Loucy (cell line): ENCODE data around the gene GID8.

ENCODE experiments used
- H2AFZ ChIP-seq: fragments of 200-600 bp; sonication (generic); 2 replicates; pipeline ENCODE4 v1.6.0; 2016; ENCODE audit warnings: antibody characterized with exemption, mild to moderate bottlenecking, low read length, moderate library complexity
- H3F3A ChIP-seq: fragments of 200-600 bp; 2 replicates; pipeline ENCODE4 v1.6.0; 2016; ENCODE audit warnings: antibody characterized with exemption, low read depth, mild to moderate bottlenecking
- H3K27me3 ChIP-seq: fragments of 200-600 bp; sonication (generic); 2 replicates; pipeline ENCODE4 v1.6.1; 2014; ENCODE audit warnings: low read length, mild to moderate bottlenecking; ENCODE audit not compliant: insufficient read depth, poor library complexity, severe bottlenecking
- H3K36me3 ChIP-seq: fragments of 200-600 bp; sonication (generic); 2 replicates; pipeline ENCODE4 v1.6.1; 2016; ENCODE audit warnings: low read length; ENCODE audit not compliant: insufficient read depth
- H3K4me1 ChIP-seq: fragments of 200-600 bp; sonication (generic); 2 replicates; pipeline ENCODE4 v1.5.1; 2014; ENCODE audit warnings: low read length, mild to moderate bottlenecking; ENCODE audit not compliant: insufficient read depth, poor library complexity, severe bottlenecking
- H3K4me2 ChIP-seq: fragments of 200-600 bp; sonication (generic); 2 replicates; pipeline ENCODE4 v1.6.0; 2014; ENCODE audit warnings: antibody characterized with exemption, low read length, low read depth, mild to moderate bottlenecking; ENCODE audit not compliant: poor library complexity, severe bottlenecking
- H3K4me3 ChIP-seq: fragments of 200-600 bp; sonication (generic); 2 replicates; pipeline ENCODE4 v1.5.1; 2014; ENCODE audit warnings: low read length, mild to moderate bottlenecking, mixed read lengths; ENCODE audit not compliant: poor library complexity, severe bottlenecking
- H3K79me2 ChIP-seq: fragments of 200-600 bp; sonication (generic); 2 replicates; pipeline ENCODE4 v1.6.1; 2014; ENCODE audit warnings: low read length; ENCODE audit not compliant: insufficient read depth
- H3K9ac ChIP-seq: fragments of 200-600 bp; sonication (generic); 2 replicates; pipeline ENCODE4 v1.6.0; 2014; ENCODE audit warnings: mild to moderate bottlenecking, low read depth, low read length, moderate library complexity; ENCODE audit not compliant: poor library complexity, severe bottlenecking
- H3K9me2 ChIP-seq: fragments of 200-600 bp; sonication (generic); replicated peaks from 2 replicates; pipeline ENCODE4 v1.6.1; 2016; ENCODE audit warnings: low read depth, low read length, mixed read lengths
- H3K9me3 ChIP-seq: fragments of 200-600 bp; sonication (generic); 2 replicates; pipeline ENCODE4 v1.6.1; 2014; ENCODE audit warnings: mild to moderate bottlenecking, antibody characterized with exemption, low read length, low read depth; ENCODE audit not compliant: insufficient read depth
- H4K20me1 ChIP-seq: fragments of 200-600 bp; sonication (generic); 2 replicates; pipeline ENCODE4 v1.6.0; 2014; ENCODE audit warnings: antibody characterized with exemption, low read length, mild to moderate bottlenecking; ENCODE audit not compliant: insufficient read depth, poor library complexity, severe bottlenecking
- EZH2phosphoT487 ChIP-seq: fragments of 200-600 bp; IDR thresholded peaks from 2 replicates; pipeline ENCODE4 v1.6.1; 2018; ENCODE audit warnings: antibody characterized with exemption, mild to moderate bottlenecking, moderate library complexity, borderline replicate concordance
- TF ChIP-seq, protein P1 (sequence below): fragments of 200-600 bp; sonication (generic); conservative IDR thresholded peaks from 2 replicates; pipeline ENCODE4 v1.5.1; 2014; ENCODE audit warnings: mild to moderate bottlenecking, antibody characterized with exemption, low read length

GID8 gene

DNA sequence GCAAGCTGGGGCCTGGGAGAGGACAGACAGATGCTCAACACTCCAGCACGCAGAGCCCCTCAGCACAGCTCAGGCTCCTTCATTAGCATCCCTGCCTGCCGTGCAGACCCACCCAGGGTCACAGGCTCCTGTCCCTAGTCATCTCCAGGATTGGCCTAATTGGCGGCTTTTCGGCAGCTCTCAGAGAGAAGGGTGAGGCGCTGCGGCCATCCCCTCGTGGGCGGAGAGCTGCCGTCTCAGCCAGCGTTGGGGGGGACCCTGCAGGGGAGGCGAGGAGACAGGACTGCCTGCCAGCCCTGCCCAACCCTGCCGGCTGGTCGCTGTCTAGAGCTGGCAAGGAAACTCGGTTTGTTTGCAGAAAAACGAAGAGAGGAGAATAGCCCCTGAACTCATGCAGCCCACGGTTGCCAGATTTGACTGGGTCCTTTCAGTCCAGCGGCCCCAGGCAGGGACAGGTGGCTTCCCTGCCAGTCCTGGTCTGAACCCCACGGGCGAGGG is 42.0 kb downstream of the GID8 start:
- Histone ChIP-seq H3K4me3 (peak overlapping the region; percentile 70), H3K79me2 (no peaks in the 10 kb centered on the region), H3K9me3 (no peaks in the 10 kb centered on the region), H3F3A (no peaks in the 10 kb centered on the region), H3K4me2 (peak overlapping the region; percentile 89), H3K4me1 (peaks cover 56% of the 10 kb centered on the region), H3K9me2 (no peaks in the 10 kb centered on the region), H3K27me3 (no peaks in the 10 kb centered on the region), H4K20me1 (no peaks in the 10 kb centered on the region), H3K9ac (peak overlapping the region; percentile 72), H3K36me3 (no peaks in the 10 kb centered on the region), H2AFZ (no peak overlapping the region)
- no peak for TF ChIP-seq EZH2phosphoT487
- TF ChIP-seq, protein P1, sequence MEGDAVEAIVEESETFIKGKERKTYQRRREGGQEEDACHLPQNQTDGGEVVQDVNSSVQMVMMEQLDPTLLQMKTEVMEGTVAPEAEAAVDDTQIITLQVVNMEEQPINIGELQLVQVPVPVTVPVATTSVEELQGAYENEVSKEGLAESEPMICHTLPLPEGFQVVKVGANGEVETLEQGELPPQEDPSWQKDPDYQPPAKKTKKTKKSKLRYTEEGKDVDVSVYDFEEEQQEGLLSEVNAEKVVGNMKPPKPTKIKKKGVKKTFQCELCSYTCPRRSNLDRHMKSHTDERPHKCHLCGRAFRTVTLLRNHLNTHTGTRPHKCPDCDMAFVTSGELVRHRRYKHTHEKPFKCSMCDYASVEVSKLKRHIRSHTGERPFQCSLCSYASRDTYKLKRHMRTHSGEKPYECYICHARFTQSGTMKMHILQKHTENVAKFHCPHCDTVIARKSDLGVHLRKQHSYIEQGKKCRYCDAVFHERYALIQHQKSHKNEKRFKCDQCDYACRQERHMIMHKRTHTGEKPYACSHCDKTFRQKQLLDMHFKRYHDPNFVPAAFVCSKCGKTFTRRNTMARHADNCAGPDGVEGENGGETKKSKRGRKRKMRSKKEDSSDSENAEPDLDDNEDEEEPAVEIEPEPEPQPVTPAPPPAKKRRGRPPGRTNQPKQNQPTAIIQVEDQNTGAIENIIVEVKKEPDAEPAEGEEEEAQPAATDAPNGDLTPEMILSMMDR = no peak

DNA sequence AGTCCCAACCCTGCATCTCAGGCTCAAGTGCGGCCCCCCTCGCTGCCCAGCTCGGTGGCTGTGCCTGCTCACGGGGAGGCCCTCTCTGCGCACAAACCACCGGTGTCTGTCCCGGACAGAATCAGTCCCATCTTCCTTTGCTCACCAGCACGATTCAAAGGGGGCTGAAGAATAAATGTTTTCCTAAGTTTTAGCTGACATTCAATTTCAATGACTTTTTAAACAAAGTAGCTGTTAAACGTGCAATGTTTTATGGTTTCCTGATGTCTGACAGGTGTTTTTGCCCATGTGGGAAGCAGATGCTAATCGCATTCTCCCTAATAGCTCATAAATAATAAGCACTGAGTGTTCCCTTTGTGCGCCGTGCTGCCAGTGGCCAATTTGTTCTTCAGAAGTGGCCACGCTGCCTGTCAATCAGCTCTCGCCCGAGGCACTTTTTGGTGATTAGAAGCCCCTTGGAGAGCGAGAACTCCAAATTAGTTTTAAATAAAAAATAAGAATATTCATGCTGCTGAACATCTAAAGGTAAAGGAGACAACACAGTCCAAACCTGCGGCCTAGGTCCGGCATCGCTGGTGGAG is 42.5 kb downstream of the GID8 start:
- Histone ChIP-seq H3K9me3 (no peaks in the 10 kb centered on the region), H3K4me1 (peaks cover 53% of the 10 kb centered on the region), H3K27me3 (no peaks in the 10 kb centered on the region), H3K9me2 (no peaks in the 10 kb centered on the region), H4K20me1 (no peaks in the 10 kb centered on the region), H3K4me3 (peak overlapping the region; percentile 70), H3F3A (no peaks in the 10 kb centered on the region), H3K4me2 (peak overlapping the region; percentile 89), H3K36me3 (no peaks in the 10 kb centered on the region), H3K9ac (peak overlapping the region; percentile 72), H2AFZ (no peak overlapping the region), H3K79me2 (no peaks in the 10 kb centered on the region)
- TF ChIP-seq, protein P1 = no peak
- no peak for TF ChIP-seq EZH2phosphoT487

DNA sequence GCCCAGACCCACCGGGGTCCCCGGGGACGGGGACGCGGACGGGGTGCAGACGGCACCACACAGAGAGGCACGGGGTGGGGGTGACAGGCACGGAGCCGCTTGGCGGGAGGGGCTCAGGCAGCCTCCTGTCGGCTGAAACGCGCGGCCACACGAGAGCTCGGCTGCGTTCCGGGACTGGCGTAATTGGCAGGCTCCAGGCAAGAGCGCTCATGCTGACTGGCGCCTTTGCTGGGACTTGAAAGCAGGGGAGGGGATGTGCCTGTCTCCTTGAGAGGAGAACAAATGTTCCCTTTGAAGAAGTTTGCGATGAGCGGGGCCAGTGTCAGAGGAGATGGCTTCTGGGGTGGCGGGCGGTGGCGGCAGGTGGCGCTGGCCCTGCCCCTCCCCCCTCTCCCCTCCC is 43.0 kb downstream of the GID8 start:
- Histone ChIP-seq H3K9me2 (no peaks in the 10 kb centered on the region), H3K36me3 (no peaks in the 10 kb centered on the region), H2AFZ (no peak overlapping the region), H3K4me3 (peak overlapping the region; percentile 70), H3K9ac (peak overlapping the region; percentile 72), H3K4me1 (peaks cover 53% of the 10 kb centered on the region), H3K27me3 (no peaks in the 10 kb centered on the region), H3F3A (no peaks in the 10 kb centered on the region), H3K9me3 (no peaks in the 10 kb centered on the region), H3K4me2 (peak overlapping the region; percentile 89), H3K79me2 (no peaks in the 10 kb centered on the region), H4K20me1 (no peaks in the 10 kb centered on the region)
- TF ChIP-seq, protein P1 = no peak
- no peak for TF ChIP-seq EZH2phosphoT487
